ENCODE measurements around the gene BICC1.

DNA sequence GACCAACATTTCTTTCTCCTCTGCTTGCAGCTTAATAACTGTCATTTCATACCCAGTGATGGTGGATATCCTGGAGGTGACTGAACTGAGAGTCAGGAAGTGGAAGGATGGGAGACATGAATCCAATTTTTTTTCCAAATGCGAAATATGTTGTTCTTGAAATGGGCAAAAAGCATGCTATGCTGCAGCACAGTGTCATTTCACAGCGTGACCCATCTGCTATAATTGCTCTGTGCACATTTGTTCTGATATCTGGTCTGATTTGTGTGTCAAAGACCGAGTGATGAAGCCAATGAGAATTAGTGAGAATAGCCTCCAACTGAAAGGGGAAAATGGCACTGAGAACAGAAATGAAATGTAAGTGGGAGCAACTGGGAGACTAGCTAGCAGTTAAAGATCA, 334.2 kb downstream of the BICC1 start:
- TF ChIP-seq CTCF (IDR thresholded peaks at IDR 0.05), result no peak
- no peak for TF ChIP-seq POLR2A (IDR thresholded peaks at IDR 0.05)
- no peak for TF ChIP-seq POLR2AphosphoS5 (IDR thresholded peaks at IDR 0.05)
